ENCODE measurements around the gene BUB1.
"Not testable (repeated sequence)": the region's sequence is repeated elsewhere in the genome, so short reads cannot be mapped to it uniquely, and the experiment has no call there.

The BUB1 gene

DNA sequence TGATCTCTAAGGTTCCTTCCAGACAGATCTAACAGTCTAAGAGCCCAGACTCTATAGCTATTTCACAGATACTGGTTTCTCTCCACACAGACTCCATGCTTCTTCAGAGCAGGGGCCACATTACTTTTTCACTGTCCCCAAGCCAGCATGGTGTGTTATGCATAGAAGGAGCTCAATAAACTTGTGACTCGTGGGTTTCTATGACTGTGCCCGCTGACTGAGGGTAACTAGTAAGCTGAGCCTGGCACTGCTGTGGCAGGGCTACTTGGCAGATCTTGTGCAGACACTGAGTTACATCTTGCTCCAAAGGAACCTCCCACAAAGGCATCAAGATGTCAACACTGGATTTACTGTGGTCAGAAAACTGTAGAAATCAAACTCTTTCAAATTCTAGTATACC is 85.9 kb downstream of the BUB1 start:
- not testable (repeated sequence) for DNase-seq (ENCODE audit: low spot score)

DNA sequence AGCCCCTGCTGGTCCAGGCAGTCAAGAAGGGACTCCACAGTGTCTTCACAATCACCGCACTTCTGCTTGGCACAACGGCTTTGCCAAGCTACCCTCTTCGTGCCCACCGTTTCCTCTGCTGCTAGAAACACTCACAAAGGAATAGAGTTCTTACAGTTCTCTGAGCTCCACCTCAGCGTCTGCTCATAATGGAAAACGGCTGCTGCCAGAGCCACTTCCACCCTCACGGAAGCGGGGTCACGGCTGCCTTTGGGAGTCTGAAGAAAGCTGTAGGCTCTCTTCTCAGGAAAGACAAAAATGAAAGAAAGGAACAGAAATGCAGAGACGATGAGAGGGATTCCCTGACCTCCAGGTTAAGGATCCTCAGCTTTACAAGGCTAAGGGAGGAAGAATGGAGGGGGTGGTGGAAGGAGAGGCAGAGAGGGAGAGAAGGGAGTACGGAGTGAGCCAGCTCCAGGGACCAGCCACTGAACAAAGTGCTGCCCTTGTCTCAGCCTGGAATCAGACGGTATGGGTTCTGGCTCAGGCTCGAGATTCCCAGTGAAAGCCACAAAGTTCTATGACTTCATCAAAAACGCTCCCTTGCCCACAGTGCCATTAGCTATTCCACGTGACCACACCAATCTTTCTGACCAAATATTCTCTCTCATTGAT is 88.1 kb downstream of the BUB1 start:
- not testable (repeated sequence) for DNase-seq (ENCODE audit: low spot score)

DNA sequence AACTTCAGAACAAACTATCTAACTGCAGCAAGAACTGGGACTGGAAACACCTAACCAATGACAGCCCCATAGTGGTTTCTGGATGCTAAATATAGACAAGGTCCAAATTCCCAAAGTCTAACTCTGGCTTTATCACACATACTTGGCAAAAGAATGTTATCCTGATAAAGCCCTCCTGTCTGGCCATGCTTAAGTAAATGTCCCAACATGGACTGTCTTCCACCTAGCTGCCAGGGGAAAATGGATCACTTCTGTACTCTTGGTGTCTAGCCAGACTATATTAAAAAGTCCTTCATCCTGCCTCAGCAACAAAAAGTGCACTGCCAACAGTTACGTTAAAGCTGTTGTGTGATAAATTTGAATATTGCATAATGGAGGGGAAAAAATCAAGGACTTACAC is 89.3 kb downstream of the BUB1 start:
- not testable (repeated sequence) for DNase-seq (ENCODE audit: low spot score)
